H9 (cell line): ENCODE measurements around the gene BCLAF1. TPM values are rescaled to one million over a fixed set of nuclear protein-coding genes. Genes with fewer than 3 reads are reported as not detected.

ENCODE experiments used
- DNase-seq: peaks from one replicate; pipeline ENCODE4 v3.0.0-alpha.2; 2017
- H2AFZ ChIP-seq: one replicate; pipeline ENCODE4 v1.6.1; 2013; ENCODE audit warnings: mild to moderate bottlenecking, low read length, control low read depth, moderate library complexity
- H2AK5ac ChIP-seq: 2 replicates; pipeline ENCODE4 v1.6.1; 2013; ENCODE audit warnings: low read length, control low read depth, mixed read lengths; ENCODE audit not compliant: insufficient read length
- H2BK120ac ChIP-seq: one replicate; pipeline ENCODE4 v1.6.1; 2013; ENCODE audit warnings: low read depth, mild to moderate bottlenecking, low read length, control low read depth, inconsistent platforms; ENCODE audit not compliant: poor library complexity, severe bottlenecking
- H2BK12ac ChIP-seq: 2 replicates; pipeline ENCODE4 v1.6.1; 2013; ENCODE audit warnings: low read length, control low read depth, mixed read lengths, low read depth; ENCODE audit not compliant: insufficient read length
- H2BK15ac ChIP-seq: 2 replicates; pipeline ENCODE4 v1.6.1; 2013; ENCODE audit warnings: low read depth, low read length, control low read depth
- H2BK20ac ChIP-seq: one replicate; pipeline ENCODE4 v1.6.1; 2013; ENCODE audit warnings: low read depth, mild to moderate bottlenecking, low read length, control low read depth, inconsistent platforms; ENCODE audit not compliant: poor library complexity, severe bottlenecking
- H2BK5ac ChIP-seq: 2 replicates; pipeline ENCODE4 v1.6.1; 2013; ENCODE audit warnings: low read length, control low read depth, mixed read lengths; ENCODE audit not compliant: insufficient read length
- H3K14ac ChIP-seq: 2 replicates; pipeline ENCODE4 v1.6.1; 2013; ENCODE audit warnings: low read length, control low read depth; ENCODE audit not compliant: insufficient read depth
- H3K18ac ChIP-seq: 2 replicates; pipeline ENCODE4 v1.6.1; 2013; ENCODE audit warnings: low read depth, mild to moderate bottlenecking, mixed read lengths, low read length, control low read depth; ENCODE audit not compliant: insufficient read length
- H3K23ac ChIP-seq: 2 replicates; pipeline ENCODE4 v1.6.1; 2013; ENCODE audit warnings: low read length, control low read depth, mixed read lengths, low read depth; ENCODE audit not compliant: insufficient read length
- H3K23me2 ChIP-seq: 2 replicates; pipeline ENCODE4 v1.6.1; 2013; ENCODE audit warnings: low read depth, mild to moderate bottlenecking, mixed read lengths, low read length, control low read depth; ENCODE audit not compliant: insufficient read length, poor library complexity, severe bottlenecking
- H3K27ac ChIP-seq: 2 replicates; pipeline ENCODE4 v1.5.1; 2013; ENCODE audit warnings: low read length, control low read depth, mixed read lengths, low read depth; ENCODE audit not compliant: insufficient read length
- H3K27me3 ChIP-seq: 2 replicates; pipeline ENCODE4 v1.6.1; 2013; ENCODE audit warnings: low read length, control low read depth, inconsistent platforms; ENCODE audit not compliant: insufficient read depth
- H3K4ac ChIP-seq: 2 replicates; pipeline ENCODE4 v1.6.1; 2013; ENCODE audit warnings: low read depth, mild to moderate bottlenecking, control low read depth, inconsistent platforms, low read length, moderate library complexity
- H3K4me1 ChIP-seq: 2 replicates; pipeline ENCODE4 v1.6.1; 2013; ENCODE audit warnings: low read length, control low read depth, inconsistent platforms; ENCODE audit not compliant: insufficient read depth
- H3K4me2 ChIP-seq: 2 replicates; pipeline ENCODE4 v1.6.1; 2013; ENCODE audit warnings: low read length, control low read depth, mixed read lengths; ENCODE audit not compliant: insufficient read length, insufficient read depth
- H3K56ac ChIP-seq: 2 replicates; pipeline ENCODE4 v1.6.1; 2013; ENCODE audit warnings: low read depth, mild to moderate bottlenecking, mixed read lengths, low read length, control low read depth; ENCODE audit not compliant: insufficient read length
- H3K79me1 ChIP-seq: 2 replicates; pipeline ENCODE4 v1.6.1; 2013; ENCODE audit warnings: low read depth, mild to moderate bottlenecking, moderate library complexity, low read length, control low read depth, inconsistent platforms; ENCODE audit not compliant: insufficient read depth, poor library complexity, severe bottlenecking
- H3K79me2 ChIP-seq: 2 replicates; pipeline ENCODE4 v1.6.1; 2013; ENCODE audit warnings: low read length, control low read depth, inconsistent platforms; ENCODE audit not compliant: insufficient read depth
- H3K9ac ChIP-seq: 2 replicates; pipeline ENCODE4 v1.6.1; 2013; ENCODE audit warnings: low read length, control low read depth, mixed read lengths; ENCODE audit not compliant: insufficient read length; ENCODE audit errors: extremely low read depth
- H3K9me3 ChIP-seq: one replicate; pipeline ENCODE4 v1.6.1; 2013; ENCODE audit warnings: low read depth, low read length, inconsistent platforms; ENCODE audit not compliant: control insufficient read depth
- H3T11ph ChIP-seq: one replicate; pipeline ENCODE4 v1.6.1; 2013; ENCODE audit warnings: mild to moderate bottlenecking, low read length, control low read depth, inconsistent platforms
- H4K20me1 ChIP-seq: one replicate; pipeline ENCODE4 v1.6.1; 2013; ENCODE audit not compliant: control insufficient read depth, insufficient read length, insufficient read depth
- H4K5ac ChIP-seq: 2 replicates; pipeline ENCODE4 v1.6.1; 2013; ENCODE audit warnings: low read depth, mild to moderate bottlenecking, mixed read lengths, low read length, control low read depth; ENCODE audit not compliant: insufficient read length
- H4K8ac ChIP-seq: replicated peaks from 2 replicates; pipeline ENCODE4 v1.6.1; 2013; ENCODE audit warnings: low read length, control low read depth, mixed read lengths, low read depth; ENCODE audit not compliant: insufficient read length
- H4K91ac ChIP-seq: 2 replicates; pipeline ENCODE4 v1.6.1; 2013; ENCODE audit warnings: low read depth, mild to moderate bottlenecking, moderate library complexity, mixed read lengths, low read length, control low read depth; ENCODE audit not compliant: insufficient read length
- H3K27ac Mint-ChIP-seq, 3 experiments: 2 replicates in 2 of 3; 3 replicates in 1 of 3; pipeline ENCODE4 v1.8.0; 2020 to 2021; ENCODE audit warnings: mixed read lengths in 3 of 3, mild to moderate bottlenecking in 1 of 3, moderate library complexity in 1 of 3
- H3K27me3 Mint-ChIP-seq: 2 replicates; pipeline ENCODE4 v1.8.0; 2021; ENCODE audit warnings: low read depth, mild to moderate bottlenecking, moderate library complexity, mixed read lengths
- H3K36me3 Mint-ChIP-seq, 3 experiments: 2 replicates in 2 of 3; 3 replicates in 1 of 3; pipeline ENCODE4 v1.8.0; 2020 to 2021; ENCODE audit warnings: low read depth in 3 of 3, mixed read lengths in 3 of 3; ENCODE audit not compliant: insufficient read depth in 1 of 3
- H3K4me1 Mint-ChIP-seq, 2 experiments: 2 replicates each; pipeline ENCODE4 v1.8.0; 2020; ENCODE audit warnings: mixed read lengths in 2 of 2
- H3K4me3 Mint-ChIP-seq, 2 experiments: 2 replicates in 1 of 2; 3 replicates in 1 of 2; pipeline ENCODE4 v1.8.0; 2020 to 2021; ENCODE audit warnings: mild to moderate bottlenecking in 2 of 2, mixed read lengths in 2 of 2, moderate library complexity in 1 of 2
- H3K9me3 Mint-ChIP-seq, 2 experiments: 2 replicates in 1 of 2; 3 replicates in 1 of 2; pipeline ENCODE4 v1.8.0; 2020; ENCODE audit warnings: mild to moderate bottlenecking in 2 of 2, mixed read lengths in 2 of 2, moderate library complexity in 1 of 2
- WGBS: extraction: QIAGEN DNeasy Blood & Tissue Kit; methylation state at CpG from one replicate; pipeline ENCODE4 v1.1.7; 2013; ENCODE audit warnings: missing lambda C conversion rate, low lambda C conversion rate, mixed read lengths; ENCODE audit not compliant: insufficient read length; ENCODE audit errors: extremely low coverage; 5-methylcytosine and 5-hydroxymethylcytosine counted together
- total RNA-seq: library from RNA; stranded (reverse); gene quantifications from 2 replicates; pipeline ENCODE4 v1.2.1, GENCODE V29; 2021
- TF ChIP-seq, protein P1 (sequence below): fragments of 200-600 bp; sonication (generic); conservative IDR thresholded peaks from 3 replicates; pipeline ENCODE4 v1.8.0; 2021; ENCODE audit warnings: antibody characterized with exemption, mild to moderate bottlenecking

BCLAF1 gene
- total RNA-seq, 1 experiment from 2014 or later: 257 TPM

DNA sequence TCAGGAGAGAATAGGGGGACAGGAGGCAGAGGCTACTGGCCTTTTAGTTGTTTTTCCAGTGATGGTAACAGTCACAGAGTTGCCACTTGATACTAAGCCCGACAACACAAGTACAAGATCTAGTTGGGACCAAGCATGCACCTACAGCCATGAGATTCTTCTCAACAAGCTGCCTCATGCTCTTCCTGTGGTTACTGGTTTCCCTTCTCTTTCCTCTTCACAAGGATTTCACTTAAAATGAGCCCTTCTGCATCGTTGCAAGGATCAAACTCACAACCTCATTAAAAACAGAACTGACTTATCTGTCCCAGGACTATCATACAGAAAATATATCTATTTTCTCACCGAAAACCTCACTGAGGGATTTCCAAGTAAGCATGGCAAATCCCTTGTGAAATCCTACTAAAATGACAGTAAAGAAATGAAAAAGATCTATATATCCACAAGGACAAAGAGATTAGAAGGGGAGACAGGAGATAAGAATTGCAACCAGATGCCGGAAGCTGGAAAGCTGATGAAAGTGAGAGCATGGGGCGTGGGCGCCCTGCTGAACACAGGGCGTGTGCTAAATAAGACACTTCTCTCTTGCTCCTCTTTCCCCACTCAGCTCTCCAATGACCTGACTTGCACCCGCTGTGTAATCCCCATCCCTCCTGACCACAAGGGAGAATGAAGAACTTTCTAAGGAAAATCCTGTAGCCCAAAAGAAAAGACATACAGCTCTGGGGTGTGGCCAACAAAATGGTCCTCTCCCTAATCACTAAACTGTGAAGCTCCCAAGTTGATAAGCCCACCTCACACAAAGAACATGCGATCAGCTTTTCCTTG, 53.0 kb downstream of the BCLAF1 start:
- Histone ChIP-seq H3K23ac (no peak overlapping the region), H4K5ac (no peak overlapping the region), H3K9ac (no peak overlapping the region), H3K4me1 (no peaks in the 10 kb centered on the region), H2BK12ac (no peak overlapping the region), H2BK15ac (no peak overlapping the region), H3K18ac (no peak overlapping the region), H4K8ac (no peak overlapping the region), H3K79me2 (no peaks in the 10 kb centered on the region), H4K20me1 (no peaks in the 10 kb centered on the region), H3K4ac (no peak overlapping the region), H2AK5ac (no peak overlapping the region), H3K79me1 (no peaks in the 10 kb centered on the region), H3K27ac (no peak overlapping the region), H4K91ac (no peak overlapping the region), H3K14ac (no peak overlapping the region), H2BK5ac (no peak overlapping the region), H2BK20ac (no peak overlapping the region), H3K27me3 (no peaks in the 10 kb centered on the region), H3K9me3 (no peaks in the 10 kb centered on the region), H2BK120ac (no peak overlapping the region), H3K4me2 (no peak overlapping the region), H3K56ac (no peak overlapping the region), H2AFZ (no peak overlapping the region), H3K23me2 (no peaks in the 10 kb centered on the region), H3T11ph (no peak overlapping the region)
- no peaks in the 10 kb centered on the region for H3K9me3 Mint-ChIP-seq
- H3K4me1 Mint-ChIP-seq: peaks cover 0 to 3% of the 10 kb centered on the region in 2 experiments; a peak in 1 of 4 replicates
- TF ChIP-seq, protein P1, sequence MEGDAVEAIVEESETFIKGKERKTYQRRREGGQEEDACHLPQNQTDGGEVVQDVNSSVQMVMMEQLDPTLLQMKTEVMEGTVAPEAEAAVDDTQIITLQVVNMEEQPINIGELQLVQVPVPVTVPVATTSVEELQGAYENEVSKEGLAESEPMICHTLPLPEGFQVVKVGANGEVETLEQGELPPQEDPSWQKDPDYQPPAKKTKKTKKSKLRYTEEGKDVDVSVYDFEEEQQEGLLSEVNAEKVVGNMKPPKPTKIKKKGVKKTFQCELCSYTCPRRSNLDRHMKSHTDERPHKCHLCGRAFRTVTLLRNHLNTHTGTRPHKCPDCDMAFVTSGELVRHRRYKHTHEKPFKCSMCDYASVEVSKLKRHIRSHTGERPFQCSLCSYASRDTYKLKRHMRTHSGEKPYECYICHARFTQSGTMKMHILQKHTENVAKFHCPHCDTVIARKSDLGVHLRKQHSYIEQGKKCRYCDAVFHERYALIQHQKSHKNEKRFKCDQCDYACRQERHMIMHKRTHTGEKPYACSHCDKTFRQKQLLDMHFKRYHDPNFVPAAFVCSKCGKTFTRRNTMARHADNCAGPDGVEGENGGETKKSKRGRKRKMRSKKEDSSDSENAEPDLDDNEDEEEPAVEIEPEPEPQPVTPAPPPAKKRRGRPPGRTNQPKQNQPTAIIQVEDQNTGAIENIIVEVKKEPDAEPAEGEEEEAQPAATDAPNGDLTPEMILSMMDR: no peak
- WGBS: no CpG with 5 or more reads among the region's 9 CpGs
- DNase-seq: no peak
- peak overlapping the region in 1 of 3 experiments; percentile 47; a peak in 3 of 7 replicates for H3K27ac Mint-ChIP-seq
- peaks cover 4 to 39% (median 26%) of the 10 kb centered on the region in 3 experiments; a peak in 6 of 7 replicates for H3K36me3 Mint-ChIP-seq
- H3K27me3 Mint-ChIP-seq: no peaks in the 10 kb centered on the region
- no peak overlapping the region for H3K4me3 Mint-ChIP-seq
